ENCODE measurements around the gene GPR21.

DNA sequence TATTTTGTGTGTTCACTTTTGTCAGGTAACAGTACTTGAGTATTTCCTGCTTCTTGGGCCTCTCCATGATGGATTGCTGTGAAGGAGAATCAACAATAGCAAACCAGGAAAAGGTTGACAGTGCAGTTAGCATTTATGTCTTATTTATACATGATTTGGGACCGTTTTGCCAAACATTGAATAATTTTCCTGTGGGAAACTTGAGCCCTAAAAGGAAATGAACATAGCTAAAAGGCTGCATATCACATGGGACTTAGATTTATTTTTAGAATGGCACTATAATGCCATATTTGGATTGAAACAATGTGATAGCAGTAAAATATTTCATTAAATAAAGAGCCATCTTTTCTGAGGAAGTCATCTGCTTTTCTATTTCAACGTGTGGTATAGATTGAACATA, 15.3 kb downstream of the GPR21 start:
- TF ChIP-seq POLR2A (IDR thresholded peaks at IDR 0.05; ENCODE audit: low read depth, low read length) = no peak
- TF ChIP-seq POLR2AphosphoS5 (IDR thresholded peaks at IDR 0.05; ENCODE audit: low read depth, low read length) = no peak
- TF ChIP-seq TAF1 (IDR thresholded peaks at IDR 0.05; ENCODE audit: borderline replicate concordance, low read depth, low read length) = no peak

All from GM12892 (cell line).